K562 (cell line): ENCODE measurements around the gene GGT6. TPM values are rescaled to one million over a fixed set of nuclear protein-coding genes. Genes with fewer than 3 reads are reported as not detected.

Source experiments
- ATAC-seq: fragments of 200-7000 bp; cut with Tn5 transposase; 3 replicates; pipeline ENCODE4 v1.9.1; 2020; ENCODE audit warnings: moderate library complexity
- BruUV-seq: library from RNA; stranded (reverse); fragments of 400-500 nt; replicated peaks from 2 replicates; lab custom pipeline; 2021; lab: Mats Ljungman, UMichigan
- CTCF ChIA-PET: fragments of 300-600 bp; formaldehyde crosslinking; extraction: SDS; loops from one replicate; lab custom pipeline; 2021; ENCODE audit warnings: low intra/inter-chr PET ratio; lab: Yijun Ruan, JAX
- POLR2A ChIA-PET: fragments of 300-600, 350-650 bp; sonication (Branson Sonifier 250); formaldehyde crosslinking; extraction: SDS; loops from one replicate; lab custom pipeline; 2021; ENCODE audit warnings: antibody characterized with exemption, inconsistent platforms; lab: Yijun Ruan, JAX
- DNase-seq, 4 experiments: peaks; one replicate each; pipeline versions ENCODE4 v3.0.0 to v3.0.0-alpha.2; 2011 to 2018; ENCODE audit warnings: low spot score in 3 of 4, mixed read lengths in 3 of 4; ENCODE audit errors: extremely low read depth in 1 of 4
- FAIRE-seq: peaks from 2 replicates; lab custom pipeline; 2011; peaks lifted over from hg19 to GRCh38; lab: Jason Lieb, UNC
- H2AFZ ChIP-seq: 2 replicates; pipeline ENCODE4 v1.6.0; 2011; ENCODE audit warnings: low read depth, low read length, control low read depth, inconsistent platforms
- H3K27ac ChIP-seq: fragments of 200-600 bp; 3 replicates; pipeline ENCODE4 v1.8.0; 2011; ENCODE audit warnings: low read depth, mild to moderate bottlenecking, control low read depth, inconsistent platforms, low read length, moderate library complexity, mixed read lengths; ENCODE audit errors: extremely low read depth
- H3K27me3 ChIP-seq, 2 experiments: fragments of 300-600 bp in 1 of 2; 2 replicates in 1 of 2; 3 replicates in 1 of 2; pipeline versions ENCODE4 v1.6.0 to v1.8.0; 2011; ENCODE audit warnings: inconsistent platforms in 2 of 2, low read length in 2 of 2, mild to moderate bottlenecking in 1 of 2, mixed read lengths in 1 of 2, moderate library complexity in 1 of 2; ENCODE audit not compliant: control insufficient read depth in 2 of 2, insufficient read depth in 2 of 2
- H3K36me3 ChIP-seq: fragments of 300-600 bp; 3 replicates; pipeline ENCODE4 v1.8.0; 2011; ENCODE audit warnings: mild to moderate bottlenecking, low read length, inconsistent platforms; ENCODE audit not compliant: control insufficient read depth, insufficient read depth
- H3K4me1 ChIP-seq, 2 experiments: fragments of 200-600 bp in 1 of 2; replicated peaks in 1 of 2; 2 replicates in 1 of 2; 3 replicates in 1 of 2; pipeline versions ENCODE4 v1.5.1 to v1.8.0; 2011; ENCODE audit warnings: inconsistent platforms in 2 of 2, low read length in 2 of 2, mild to moderate bottlenecking in 1 of 2, mixed read lengths in 1 of 2, moderate library complexity in 1 of 2; ENCODE audit not compliant: control insufficient read depth in 2 of 2, insufficient read depth in 2 of 2
- H3K4me2 ChIP-seq: 2 replicates; pipeline ENCODE4 v1.6.1; 2011; ENCODE audit warnings: low read length, control low read depth, inconsistent platforms, mixed read lengths; ENCODE audit not compliant: insufficient read depth
- H3K4me3 ChIP-seq: fragments of 200-600 bp; sonication (generic), shearing (Covaris generic); 2 replicates; pipeline ENCODE4 v1.5.1; 2016; ENCODE audit warnings: control low read depth, inconsistent platforms
- H3K79me2 ChIP-seq: fragments of 200-600 bp; 3 replicates; pipeline ENCODE4 v1.8.0; 2011; ENCODE audit warnings: low read length, inconsistent platforms; ENCODE audit not compliant: control insufficient read depth, insufficient read depth
- H3K9ac ChIP-seq, 2 experiments: 2 replicates each; pipeline versions ENCODE4 v1.6.0 to v1.6.1; 2011; ENCODE audit warnings: low read depth in 2 of 2, low read length in 2 of 2, control low read depth in 1 of 2, inconsistent platforms in 1 of 2, mild to moderate bottlenecking in 1 of 2, mixed read lengths in 1 of 2; ENCODE audit not compliant: insufficient read depth in 1 of 2
- H3K9me1 ChIP-seq: one replicate; pipeline ENCODE4 v1.6.0; 2011; ENCODE audit warnings: inconsistent platforms, mild to moderate bottlenecking, low read length, moderate library complexity; ENCODE audit not compliant: control insufficient read depth, insufficient read depth
- H3K9me3 ChIP-seq: replicated peaks from 2 replicates; pipeline ENCODE4 v1.5.1; 2011; ENCODE audit warnings: low read depth, low read length, inconsistent platforms; ENCODE audit not compliant: control insufficient read depth, insufficient read depth
- H4K20me1 ChIP-seq: replicated peaks from 2 replicates; pipeline ENCODE4 v1.6.1; 2011; ENCODE audit warnings: low read length, inconsistent platforms, mixed read lengths; ENCODE audit not compliant: control insufficient read depth, insufficient read depth
- ARHGAP35 ChIP-seq: fragments of 450-650 bp; IDR thresholded peaks from 2 replicates; pipeline ENCODE4 v1.6.1; 2018; ENCODE audit not compliant: partially characterized antibody
- C11orf30 ChIP-seq: fragments of 450-650 bp; IDR thresholded peaks from 2 replicates; pipeline ENCODE4 v1.6.1; 2016; ENCODE audit warnings: low read depth, mild to moderate bottlenecking
- CBFA2T2 ChIP-seq: fragments of 450-650 bp; conservative IDR thresholded peaks from 2 replicates; pipeline ENCODE4 v1.6.1; 2017; ENCODE audit warnings: mild to moderate bottlenecking
- CEBPG ChIP-seq, 3 experiments: fragments of 200-800 bp in 1 of 3; sonication (Bioruptor generic) in 1 of 3; sonication (generic) in 1 of 3; formaldehyde crosslinking in 1 of 3; IDR thresholded peaks in 2 of 3; conservative IDR thresholded peaks in 1 of 3; 2 replicates each; pipeline versions ENCODE4 v1.6.1 to v1.8.0; 2016 to 2022; ENCODE audit warnings: missing compliant biosample characterization in 2 of 3, missing genetic modification characterization in 2 of 3, mild to moderate bottlenecking in 1 of 3, missing genetic modification reagents in 1 of 3
- DDX20 ChIP-seq: fragments of 450-650 bp; IDR thresholded peaks from 2 replicates; pipeline ENCODE4 v1.6.1; 2016; ENCODE audit warnings: missing genetic modification characterization, low read depth, mild to moderate bottlenecking, missing compliant biosample characterization, moderate library complexity
- DNMT1 ChIP-seq: fragments of 450-650 bp; IDR thresholded peaks from 2 replicates; pipeline ENCODE4 v1.6.1; 2016; ENCODE audit warnings: antibody characterized with exemption, mild to moderate bottlenecking
- ESRRA ChIP-seq: fragments of 450-650 bp; IDR thresholded peaks from 2 replicates; pipeline ENCODE4 v1.6.1; 2014; ENCODE audit warnings: low read depth, mild to moderate bottlenecking, moderate library complexity, borderline replicate concordance
- GATA2 ChIP-seq: sonication (generic); formaldehyde crosslinking; IDR thresholded peaks from 2 replicates; pipeline ENCODE4 v1.4.0; 2020; ENCODE audit warnings: mild to moderate bottlenecking, missing genetic modification reagents
- HNRNPK ChIP-seq: fragments of 200-400 bp; formaldehyde crosslinking; IDR thresholded peaks from one replicate; pipeline ENCODE4 v1.6.1; 2018; ENCODE audit warnings: mild to moderate bottlenecking, low read depth, low read length; ENCODE audit not compliant: poor library complexity, severe bottlenecking
- HSF4 ChIP-seq: fragments of 250-450 bp; sonication (Bioruptor Pico); IDR thresholded peaks from 2 replicates; pipeline ENCODE4 v2.1.2; 2022; ENCODE audit warnings: mild to moderate bottlenecking, moderate library complexity, borderline replicate concordance
- KDM5B ChIP-seq: fragments of 200-600 bp; sonication (generic); IDR thresholded peaks from 2 replicates; pipeline ENCODE4 v1.6.1; 2012; ENCODE audit warnings: low read depth, mild to moderate bottlenecking, moderate library complexity, low read length, control low read depth, inconsistent platforms; ENCODE audit not compliant: insufficient replicate concordance
- KLF1 ChIP-seq: fragments of 450-650 bp; IDR thresholded peaks from 2 replicates; pipeline ENCODE4 v1.6.1; 2016; ENCODE audit warnings: missing genetic modification characterization, missing compliant biosample characterization
- MAFG ChIP-seq: fragments of 450-650 bp; conservative IDR thresholded peaks from 2 replicates; pipeline ENCODE4 v1.6.1; 2016; ENCODE audit warnings: missing genetic modification characterization, missing compliant biosample characterization
- NFE2 ChIP-seq: IDR thresholded peaks from 2 replicates; pipeline ENCODE4 v1.6.1; 2014; ENCODE audit warnings: antibody characterized with exemption, low read depth
- PHF20 ChIP-seq: fragments of 450-650 bp; IDR thresholded peaks from 2 replicates; pipeline ENCODE4 v1.6.1; 2018; ENCODE audit not compliant: partially characterized antibody
- POLR2B ChIP-seq: fragments of 450-650 bp; IDR thresholded peaks from 2 replicates; pipeline ENCODE4 v1.6.1; 2018; ENCODE audit warnings: low read depth; ENCODE audit not compliant: partially characterized antibody
- SRSF1 ChIP-seq: fragments of 200-400 bp; formaldehyde crosslinking; IDR thresholded peaks from 2 replicates; pipeline ENCODE4 v1.6.1; 2017; ENCODE audit warnings: mild to moderate bottlenecking, low read depth, low read length, moderate library complexity
- ZNF316 ChIP-seq: fragments of 450-650 bp; IDR thresholded peaks from 2 replicates; pipeline ENCODE4 v1.6.1; 2016
- ZNF444 ChIP-seq: fragments of 250-450 bp; sonication (Bioruptor Pico); IDR thresholded peaks from 2 replicates; pipeline ENCODE4 v1.4.0; 2020; ENCODE audit warnings: mild to moderate bottlenecking, moderate library complexity
- ZNF717 ChIP-seq: fragments of 250-450 bp; sonication (Bioruptor Pico); IDR thresholded peaks from 2 replicates; pipeline ENCODE4 v1.5.0; 2021
- WGBS: fragments of 100-300 bp; shearing (Covaris generic); methylation state at CpG from one replicate; pipeline ENCODE4 v1.1.6; 2016; ENCODE audit warnings: low coverage, mixed read lengths; ENCODE audit not compliant: insufficient coverage; ENCODE audit errors: missing lambda C conversion rate; 5-methylcytosine and 5-hydroxymethylcytosine counted together
- in situ Hi-C: fragments of 300-500 bp; cut with MboI; formaldehyde crosslinking; loops from 4 replicates; pipeline ENCODE4 v1.15.0; 2018; ENCODE audit warnings: inconsistent platforms, mixed read lengths
- intact Hi-C: fragments of 100-400 bp; cut with micrococcal nuclease; formaldehyde crosslinking; loops from 2 replicates; pipeline ENCODE4 v1.14.2; 2022
- polyA plus RNA-seq, 8 experiments: library from polyadenylated mRNA; depleted of rRNA in 4 of 8; stranded (reverse) in 5 of 8; unstranded in 3 of 8; fragments of >200 nt; fragmentation: Nextera tagmentation in 2 of 8; fragmentation: Illumina TruSeq in 1 of 8; extraction: Ambion mirVana in 2 of 8; extraction: Trizol in 1 of 8; gene quantifications; 2 replicates each; pipeline versions ENCODE4 v1.2.1 to v1.2.3, GENCODE V29; 2011 to 2014; ENCODE audit warnings: inconsistent platforms in 1 of 8, missing spikeins in 1 of 8
- total RNA-seq, 7 experiments: library from RNA; depleted of rRNA in 6 of 7; stranded (reverse); fragments of >200 nt in 6 of 7; fragmentation: Illumina TruSeq in 2 of 7; extraction: Trizol in 2 of 7; gene quantifications; 2 replicates each; pipeline versions ENCODE4 v1.2.1 to v1.2.3, GENCODE V29; 2011 to 2021; ENCODE audit warnings: low replicate concordance in 1 of 7
- TF ChIP-seq, protein P1 (sequence below): fragments of 250-450 bp; sonication (Bioruptor Pico); IDR thresholded peaks from 2 replicates; pipeline ENCODE4 v1.9.0; 2021; ENCODE audit warnings: mild to moderate bottlenecking, inconsistent platforms

GGT6 gene
- total and polyA plus RNA-seq, 9 of the 15 experiments (the other 6 are each of a cell fraction or from before 2014, with no cell fraction given), result 0.09 TPM; not detected in 8

DNA sequence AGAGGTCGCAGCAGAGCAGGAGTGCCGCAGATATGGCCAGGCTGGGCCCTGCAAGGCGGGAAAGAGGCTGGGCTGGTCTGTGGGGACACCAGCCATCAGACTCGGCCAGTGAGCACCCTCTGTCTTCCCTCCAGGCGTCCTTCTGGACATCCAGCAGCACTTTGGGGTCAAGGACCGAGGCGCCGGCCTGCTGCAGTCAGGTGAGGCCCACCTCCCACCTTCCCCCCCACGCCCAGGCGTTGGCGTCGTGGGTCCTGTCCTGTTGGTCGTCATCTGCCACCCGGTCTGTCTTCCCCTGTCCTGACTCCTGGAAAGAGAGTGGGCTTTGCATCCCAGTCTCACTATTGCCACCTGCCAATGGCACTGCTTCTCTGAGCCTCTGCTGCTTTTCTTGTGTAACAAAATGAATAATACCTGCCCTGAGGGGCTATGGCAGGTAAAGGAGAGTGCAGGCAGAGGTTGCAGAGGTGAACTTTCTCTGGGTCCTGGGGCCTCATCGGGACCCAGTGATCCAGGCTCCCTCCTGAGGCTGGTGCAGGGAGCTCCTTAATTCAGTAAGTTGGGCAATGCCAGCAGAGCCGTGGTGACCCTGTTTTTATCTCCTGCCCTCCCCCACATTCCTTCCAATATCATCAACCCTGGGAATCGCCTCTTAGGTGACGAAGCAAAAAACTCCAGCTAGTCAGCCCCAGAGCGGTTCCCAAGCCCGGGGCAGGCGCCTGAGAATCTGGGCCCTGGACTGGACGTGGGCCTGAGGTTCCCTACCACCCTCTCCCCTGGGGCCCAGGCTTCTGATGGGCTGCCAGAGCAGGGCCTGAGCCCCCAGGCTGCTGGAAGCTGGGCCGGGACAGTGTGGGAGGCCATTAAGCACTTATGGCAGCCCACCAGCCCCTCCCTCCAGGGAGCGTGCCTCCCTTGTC lies 47.0 kb downstream of the GGT6 start:
- no TSS peak for BruUV-seq
- TF ChIP-seq DNMT1 (no peak), NFE2 (peak; percentile 52; the same call in 1 of the 2 replicates), ESRRA (no peak), POLR2B (no peak), SRSF1 (no peak), ZNF717 (CRISPR knock-in tag) (no peak), CEBPG (CRISPR knock-in tag; IDR thresholded peaks at IDR 0.05) (no peak), CEBPG (tag; conservative IDR thresholded peaks at IDR 0.05 in 1 of 2, IDR thresholded peaks at IDR 0.05 in 1 of 2) (0 out of 4 replicates have a peak, but pooled peaks of 1 of the 2 experiments have one; percentile 10), DDX20 (tag) (no peak), HSF4 (CRISPR knock-in tag) (no peak), C11orf30 (peak; percentile 28; the same call in 1 of the 2 replicates), CBFA2T2 (no peak), KDM5B (no peak), HNRNPK (no peak), GATA2 (CRISPR knock-in tag) (no peak), MAFG (tag) (peak; percentile 57), PHF20 (no peak), ZNF316 (0 out of 2 replicates have a peak, but pooled peaks have one; percentile 2), KLF1 (tag) (no peak), ZNF444 (CRISPR knock-in tag) (no peak), ARHGAP35 (no peak)
- TF ChIP-seq, protein P1, sequence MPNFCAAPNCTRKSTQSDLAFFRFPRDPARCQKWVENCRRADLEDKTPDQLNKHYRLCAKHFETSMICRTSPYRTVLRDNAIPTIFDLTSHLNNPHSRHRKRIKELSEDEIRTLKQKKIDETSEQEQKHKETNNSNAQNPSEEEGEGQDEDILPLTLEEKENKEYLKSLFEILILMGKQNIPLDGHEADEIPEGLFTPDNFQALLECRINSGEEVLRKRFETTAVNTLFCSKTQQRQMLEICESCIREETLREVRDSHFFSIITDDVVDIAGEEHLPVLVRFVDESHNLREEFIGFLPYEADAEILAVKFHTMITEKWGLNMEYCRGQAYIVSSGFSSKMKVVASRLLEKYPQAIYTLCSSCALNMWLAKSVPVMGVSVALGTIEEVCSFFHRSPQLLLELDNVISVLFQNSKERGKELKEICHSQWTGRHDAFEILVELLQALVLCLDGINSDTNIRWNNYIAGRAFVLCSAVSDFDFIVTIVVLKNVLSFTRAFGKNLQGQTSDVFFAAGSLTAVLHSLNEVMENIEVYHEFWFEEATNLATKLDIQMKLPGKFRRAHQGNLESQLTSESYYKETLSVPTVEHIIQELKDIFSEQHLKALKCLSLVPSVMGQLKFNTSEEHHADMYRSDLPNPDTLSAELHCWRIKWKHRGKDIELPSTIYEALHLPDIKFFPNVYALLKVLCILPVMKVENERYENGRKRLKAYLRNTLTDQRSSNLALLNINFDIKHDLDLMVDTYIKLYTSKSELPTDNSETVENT (CRISPR knock-in tag), result no peak
- CTCF ChIA-PET, result no interaction called here
- no peaks in the 10 kb centered on the region for H3K9me1 ChIP-seq
- H3K79me2 ChIP-seq, result no peaks in the 10 kb centered on the region
- H3K4me1 ChIP-seq, result peaks cover 0 to 26% of the 10 kb centered on the region in 2 experiments; a peak in 2 of 5 replicates
- H3K9ac ChIP-seq, result peak overlapping the region in 1 of 2 experiments; percentile 45; a peak in 1 of 4 replicates
- in situ Hi-C loops (no loop called here), intact Hi-C loops (no loop called here)
- no peak overlapping the region for H3K4me2 ChIP-seq
- peaks cover 3% of the 10 kb centered on the region; the same call in 1 of the 2 replicates for H4K20me1 ChIP-seq
- no peak overlapping the region for H2AFZ ChIP-seq
- H3K9me3 ChIP-seq, result no peaks in the 10 kb centered on the region
- no peaks in the 10 kb centered on the region for H3K36me3 ChIP-seq
- 5% methylated on average over 11 of the region's 24 CpGs for WGBS
- POLR2A ChIA-PET, result interaction anchor here (0.5 kb wide), 1 partner anchor 553 kb away, joined by 3 read pairs; no protein-coding TSS in a partner anchor
- H3K4me3 ChIP-seq, result no peak overlapping the region
- DNase-seq (no peak), FAIRE-seq (no peak), ATAC-seq (no peak)
- H3K27ac ChIP-seq, result no peak overlapping the region
- H3K27me3 ChIP-seq, result peaks cover 0 to 61% of the 10 kb centered on the region in 2 experiments; a peak in 2 of 5 replicates
